Skin epidermis (tissue), 12 donors: ENCODE measurements around the gene ADGRG7.
A peak's percentile ranks its signal among the peaks of the same experiment; 100 is the strongest.
"Not testable (repeated sequence)": the region's sequence is repeated elsewhere in the genome, so short reads cannot be mapped to it uniquely, and the experiment has no call there.

Source experiments
- H3K27ac ChIP-seq, 21 experiments: fragments of 200-600 bp; sonication (generic) in 11 of 21; one replicate each; pipeline ENCODE4 v1.5.0; 2020; ENCODE audit warnings: mild to moderate bottlenecking in 3 of 21, inconsistent platforms in 2 of 21, moderate library complexity in 2 of 21
- H3K4me3 ChIP-seq, 7 experiments: fragments of 200-600 bp; sonication (generic) in 2 of 7; one replicate each; pipeline ENCODE4 v1.5.0; 2020; ENCODE audit warnings: inconsistent platforms in 2 of 7, mild to moderate bottlenecking in 2 of 7, moderate library complexity in 1 of 7

The ADGRG7 gene

GRCh38 chr3:100609305-100609704 is at the start of gene ADGRG7:
TSS of gene ADGRG7 (plus strand) at chr3:100609601. CDS start at chr3:100609857, 256 bp downstream.
- Histone ChIP-seq H3K4me3 (no peak within 1 kb of the TSS), H3K27ac (no peak within 1 kb of the TSS)

DNA sequence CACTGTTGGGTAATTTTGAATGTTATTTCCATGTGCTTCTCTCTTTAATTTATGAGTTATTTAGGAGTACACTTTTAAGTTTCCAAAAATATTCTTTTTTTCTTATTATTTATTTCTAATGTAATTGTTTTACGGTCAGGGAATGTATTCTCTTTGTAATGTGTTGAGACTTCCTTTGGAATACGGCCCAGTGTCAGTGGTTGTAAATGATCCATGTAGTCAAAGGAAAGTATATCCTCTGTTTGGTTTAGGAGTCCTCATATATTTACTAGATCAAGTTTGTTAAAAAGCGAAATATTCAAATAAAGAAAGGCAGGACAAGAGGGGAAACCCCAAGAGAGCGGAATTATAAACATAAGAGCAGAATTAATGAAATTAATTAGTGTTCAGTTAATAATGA is 49.0 kb upstream of the ADGRG7 start:
- Histone ChIP-seq H3K27ac (peak overlapping the region in 16 of 21 experiments; percentile 25 to 88 (median 76)), H3K4me3 (no peak overlapping the region)

DNA sequence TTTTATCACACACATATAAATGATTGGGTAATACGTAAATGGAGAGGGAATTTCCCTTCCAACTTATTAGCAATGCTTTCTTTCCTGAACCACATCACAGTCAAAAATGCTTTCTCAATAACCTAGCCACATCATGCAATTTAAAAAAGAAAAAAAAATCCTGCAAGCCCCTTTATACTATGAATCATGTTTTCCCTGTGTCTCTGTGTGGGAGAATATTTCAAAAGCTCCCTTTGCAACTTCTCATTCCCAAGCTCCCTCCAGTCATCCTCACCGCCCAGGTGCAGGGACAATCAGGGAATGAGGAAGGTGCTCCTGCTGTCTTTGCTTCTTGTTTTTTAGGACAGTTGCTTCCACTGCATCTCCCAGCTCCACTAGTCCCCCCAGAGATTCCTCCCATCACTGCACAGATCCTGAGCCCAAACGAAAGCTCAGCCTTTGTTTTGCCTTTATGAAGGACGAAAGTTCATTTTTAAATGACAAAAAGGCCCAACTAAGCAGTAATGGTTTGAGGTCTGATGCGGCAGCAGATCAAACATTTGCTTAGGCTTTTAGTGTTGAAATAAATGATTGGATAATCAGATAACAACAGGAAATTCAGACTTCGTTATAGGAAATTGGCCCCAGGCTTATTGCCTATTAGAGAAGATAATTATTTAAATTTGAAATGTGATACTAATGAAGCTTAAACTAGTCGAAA is 47.8 kb upstream of the ADGRG7 start:
- Histone ChIP-seq H3K4me3 (no peak overlapping the region), H3K27ac (peak overlapping the region in 20 of 21 experiments; percentile 45 to 88 (median 78))

DNA sequence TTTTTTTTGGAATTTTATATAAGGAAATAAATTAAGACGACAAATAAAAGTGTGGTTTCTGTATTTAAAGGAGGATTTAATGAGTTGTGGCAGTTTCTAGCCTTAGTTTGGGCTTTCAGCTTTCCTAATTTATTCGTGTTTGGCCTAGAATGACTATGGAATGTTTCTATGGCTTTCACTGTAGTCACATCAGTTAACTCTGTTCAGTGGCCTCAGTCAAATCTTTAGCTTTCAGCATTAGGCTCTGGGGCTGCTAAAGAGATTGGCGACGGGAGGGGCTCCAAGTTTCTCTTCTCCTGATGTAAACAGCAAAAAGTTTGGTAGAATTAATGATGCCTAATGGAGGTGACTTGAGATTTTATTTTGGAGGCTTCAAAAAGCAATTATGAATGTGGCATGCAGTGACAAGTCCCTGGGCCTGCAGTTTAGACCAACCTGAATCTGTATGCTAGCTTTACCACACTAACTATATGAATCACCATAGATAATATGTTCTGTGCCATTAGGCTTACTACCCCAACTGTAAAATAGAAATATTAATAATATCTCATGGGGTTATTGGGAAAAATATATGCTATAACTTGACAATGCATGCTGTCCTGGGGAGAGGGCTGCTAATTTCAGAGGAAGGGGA is 47.1 kb upstream of the ADGRG7 start:
- Histone ChIP-seq H3K27ac (peak overlapping the region in 20 of 21 experiments; percentile 45 to 88 (median 78)), H3K4me3 (no peak overlapping the region)

DNA sequence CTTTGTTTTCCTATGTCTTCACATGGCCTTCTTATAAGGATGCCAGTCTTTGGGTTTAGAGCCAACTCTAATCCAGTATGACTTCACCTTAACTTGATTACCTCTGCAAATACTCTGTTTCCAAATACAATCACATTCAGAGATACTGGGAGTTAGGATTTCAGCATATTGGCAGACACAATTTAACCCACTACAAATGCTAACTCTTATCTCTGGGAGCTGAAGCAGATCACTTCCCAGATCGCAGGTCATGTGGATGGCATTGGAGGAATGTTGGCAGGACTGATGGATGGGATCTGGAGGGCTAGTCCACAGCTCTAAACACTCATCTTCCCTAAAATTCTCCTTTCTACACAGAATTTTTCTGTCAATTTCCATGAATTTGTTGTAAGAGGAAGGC is 46.2 kb upstream of the ADGRG7 start:
- Histone ChIP-seq H3K27ac (peak overlapping the region in 18 of 21 experiments; percentile 45 to 88 (median 78)), H3K4me3 (no peak overlapping the region)

DNA sequence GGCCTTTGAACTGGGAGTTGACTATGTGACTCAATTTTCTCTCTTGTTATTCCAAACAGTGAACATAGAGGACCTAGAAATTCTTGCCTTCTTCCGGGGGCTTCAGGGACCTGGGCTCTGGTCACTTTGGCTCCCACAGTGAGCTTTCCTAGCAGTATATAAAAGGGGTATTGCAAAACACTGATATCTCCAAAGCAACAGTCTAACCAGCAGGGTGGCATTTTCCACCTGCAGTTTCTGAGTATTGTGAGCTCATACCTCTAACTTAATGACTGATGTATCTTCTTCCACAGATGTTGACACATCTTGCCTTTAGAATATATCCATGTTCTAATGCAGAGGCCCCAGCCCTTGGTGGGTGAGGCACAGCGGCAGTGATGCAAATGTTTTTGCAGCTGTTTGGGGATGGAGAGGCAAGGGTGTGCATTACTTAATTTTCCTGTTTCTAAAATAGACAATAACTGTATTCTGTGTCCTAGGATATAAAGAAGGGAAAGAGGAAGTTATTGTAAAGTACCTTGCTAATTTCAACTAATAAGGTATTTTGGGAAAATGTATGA is 45.7 kb upstream of the ADGRG7 start:
- H3K27ac ChIP-seq, result peak overlapping the region in 17 of 21 experiments; percentile 36 to 88 (median 79)
- no peak overlapping the region for H3K4me3 ChIP-seq

DNA sequence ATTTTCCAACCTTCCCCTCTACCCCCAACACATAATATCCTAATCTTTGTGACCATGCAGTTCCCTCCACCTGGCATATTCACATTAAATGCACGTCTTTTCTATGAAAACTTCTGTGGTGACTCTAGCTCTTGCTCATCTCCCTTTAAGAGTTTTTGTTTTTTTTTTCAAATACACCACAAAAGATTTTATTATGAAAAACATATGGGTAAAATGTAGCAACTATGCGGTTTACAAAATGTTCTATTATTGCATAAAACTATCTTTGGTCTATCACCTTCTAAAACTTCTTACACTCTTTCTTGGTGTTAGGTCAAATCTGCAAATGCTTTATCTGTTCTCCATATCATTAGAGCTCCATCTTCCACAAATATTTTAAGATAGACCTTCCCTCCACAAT is 38.6 kb upstream of the ADGRG7 start:
- H3K27ac ChIP-seq, result peak overlapping the region in 5 of 21 experiments; percentile 10 to 61 (median 30)
- no peak overlapping the region for H3K4me3 ChIP-seq

DNA sequence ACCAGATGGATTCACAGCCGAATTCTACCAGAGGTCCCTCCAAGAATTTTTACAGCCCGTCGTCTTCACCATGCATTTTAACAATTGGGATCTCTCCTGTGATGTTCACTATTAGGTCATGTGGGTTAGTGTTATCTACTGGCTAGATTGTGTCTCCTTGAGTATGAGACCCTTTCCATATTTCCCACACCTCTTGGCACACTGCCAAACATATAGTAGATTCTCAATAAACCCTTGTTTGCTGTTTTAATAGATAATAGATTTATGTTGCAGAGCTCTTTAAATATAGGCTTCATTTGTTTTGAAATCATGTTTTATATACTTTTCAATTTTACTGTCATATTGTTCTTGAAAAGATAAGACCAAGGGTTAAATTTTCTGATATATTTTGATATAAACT is 34.9 kb upstream of the ADGRG7 start:
- Histone ChIP-seq H3K4me3 (no peak overlapping the region), H3K27ac (no peak overlapping the region)

GRCh38 chr3:100575704-100576103 is 33.7 kb upstream of the ADGRG7 start:
- no peak overlapping the region for H3K4me3 ChIP-seq
- no peak overlapping the region for H3K27ac ChIP-seq

DNA sequence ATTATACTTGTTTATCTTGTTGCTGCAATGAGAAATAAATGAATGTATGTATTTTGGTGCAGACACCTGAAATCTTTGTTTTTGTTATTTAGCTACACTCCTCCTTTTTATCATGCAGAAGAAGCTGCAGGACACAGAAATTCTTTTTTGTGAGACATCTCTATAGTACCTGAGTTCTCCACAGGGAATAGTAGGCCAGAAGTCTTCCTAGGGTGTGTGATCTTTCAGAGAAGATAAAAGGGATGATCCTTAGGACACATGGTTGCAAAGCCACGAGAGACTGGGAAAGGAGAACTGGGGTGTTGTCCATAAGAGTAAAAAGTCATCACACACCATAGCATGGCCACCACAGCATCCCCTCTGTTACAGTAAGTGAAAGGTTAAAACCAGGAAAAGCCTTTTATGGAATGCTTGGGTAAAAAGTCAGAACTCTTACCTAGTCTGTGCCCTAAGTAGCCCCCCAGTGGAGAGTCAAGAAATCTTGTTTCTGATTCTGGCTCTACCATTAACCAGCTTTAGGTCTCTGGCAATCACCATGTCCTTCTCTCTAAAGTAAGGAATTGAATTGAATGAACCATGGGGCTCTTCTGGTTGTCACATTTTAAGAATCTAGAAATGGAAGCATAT is 31.9 kb upstream of the ADGRG7 start:
- no peak overlapping the region for H3K4me3 ChIP-seq
- H3K27ac ChIP-seq, result no peak overlapping the region

DNA sequence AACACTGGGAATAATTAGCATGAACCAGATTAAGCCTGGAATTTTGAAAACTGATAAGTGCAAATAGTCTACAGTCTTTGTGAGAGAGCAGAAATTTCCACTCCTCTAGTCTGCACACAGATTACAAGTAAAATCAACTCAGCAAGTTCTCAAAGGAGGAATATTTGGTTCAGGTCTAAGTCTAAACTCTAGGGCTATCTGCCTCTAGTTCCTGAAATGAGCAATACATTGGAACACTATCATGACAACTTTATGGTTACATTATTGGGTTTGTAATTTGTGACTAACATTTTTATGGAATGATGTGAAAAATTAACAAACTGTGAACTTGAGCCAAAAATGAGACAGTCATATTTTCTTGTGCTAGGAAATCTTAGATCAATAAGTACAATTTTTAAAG is 30.8 kb upstream of the ADGRG7 start:
- H3K27ac ChIP-seq, result no peak overlapping the region

GRCh38 chr3:100580147-100580546 is 29.3 kb upstream of the ADGRG7 start:
- no peak overlapping the region for H3K4me3 ChIP-seq
- no peak overlapping the region for H3K27ac ChIP-seq

More for the DNA sequence above, 30.8 kb upstream of the ADGRG7 start:
- no peak overlapping the region for H3K4me3 ChIP-seq

DNA sequence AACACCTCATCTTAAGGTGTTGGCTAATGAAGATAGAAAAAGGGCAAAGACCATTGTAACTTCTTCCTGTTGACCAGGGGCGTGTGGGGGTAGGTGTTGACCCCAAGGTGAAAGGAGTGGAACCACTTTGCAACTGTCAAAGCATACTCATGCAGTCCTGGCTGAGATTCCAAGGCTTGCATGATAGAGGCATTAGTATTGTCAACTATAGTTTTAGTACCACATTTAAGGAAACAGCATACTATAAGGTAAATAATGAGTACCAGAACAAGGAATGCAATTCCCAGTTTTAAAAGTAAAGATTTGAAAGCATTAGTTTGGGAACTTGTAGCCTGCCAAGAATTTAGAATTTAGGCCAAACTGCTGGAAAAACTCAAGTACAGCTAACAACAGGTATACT is 27.8 kb upstream of the ADGRG7 start:
- H3K27ac ChIP-seq, result no peak overlapping the region
- no peak overlapping the region for H3K4me3 ChIP-seq

DNA sequence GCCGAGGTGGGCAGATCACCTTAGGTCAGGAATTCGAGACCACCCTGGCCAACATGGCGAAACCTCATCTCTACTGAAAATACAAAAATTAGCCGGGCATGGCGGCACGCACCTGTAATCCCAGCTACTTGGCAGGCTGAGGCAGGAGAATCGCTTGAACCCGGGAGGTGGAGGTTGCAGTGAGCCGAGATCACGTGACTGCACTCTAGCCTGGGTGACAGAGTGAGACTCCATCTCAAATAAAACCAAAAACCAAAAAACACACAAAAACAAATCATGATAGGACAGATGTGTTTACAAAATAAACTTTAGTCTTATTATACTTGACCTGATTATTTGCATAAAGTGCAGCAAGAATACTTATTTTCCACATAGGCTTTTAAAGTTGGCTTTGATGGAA is 27.2 kb upstream of the ADGRG7 start:
- H3K4me3 ChIP-seq, H3K27ac ChIP-seq: not testable (repeated sequence)

- no peak overlapping the region for H3K27ac ChIP-seq
- H3K4me3 ChIP-seq, result no peak overlapping the region
These were observed 25.2 kb upstream of the ADGRG7 start for GRCh38 chr3:100584101-100584660.

DNA sequence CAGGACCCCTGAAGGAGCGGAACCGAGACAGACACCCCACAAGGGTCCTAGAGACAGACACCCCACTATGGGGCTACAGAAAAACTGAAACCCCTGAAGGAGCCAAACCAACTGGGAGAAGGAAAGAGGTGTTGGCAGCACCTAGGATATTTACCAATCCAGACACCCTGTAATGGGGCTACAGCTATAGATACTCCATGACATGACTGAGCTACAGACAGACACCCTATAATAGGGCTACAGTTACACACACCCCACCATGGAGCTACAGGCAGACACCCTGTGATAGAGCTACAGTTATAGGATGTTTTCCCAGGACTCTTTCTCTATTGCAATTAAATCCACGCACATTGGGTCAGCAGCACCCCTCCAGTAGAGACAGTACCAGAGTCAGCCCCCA is 22.6 kb upstream of the ADGRG7 start:
- Histone ChIP-seq H3K27ac (no peak overlapping the region), H3K4me3 (no peak overlapping the region)

DNA sequence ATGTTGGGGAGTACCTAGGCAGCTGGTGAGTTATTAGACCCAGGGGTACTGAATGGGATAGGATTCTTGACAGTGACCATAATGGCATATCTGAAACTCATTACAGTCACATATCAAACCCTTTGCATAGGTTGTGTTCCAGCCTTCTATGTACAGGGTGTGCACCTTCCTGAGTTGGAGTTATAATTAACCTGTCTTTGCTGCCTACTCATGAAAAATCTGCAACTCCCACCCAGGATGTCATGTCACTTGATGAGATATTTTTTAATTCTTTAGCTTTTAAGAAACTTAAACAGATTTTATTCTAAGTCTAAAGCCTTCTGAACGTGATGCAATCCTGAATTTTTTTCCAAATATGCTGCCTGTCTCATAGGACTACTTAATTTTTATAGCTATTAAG is 21.1 kb upstream of the ADGRG7 start:
- no peak overlapping the region for H3K4me3 ChIP-seq
- no peak overlapping the region for H3K27ac ChIP-seq

- peak overlapping the region in 2 of 21 experiments; percentile 0 to 6 for H3K27ac ChIP-seq
- H3K4me3 ChIP-seq, result no peak overlapping the region
These were observed 19.1 kb upstream of the ADGRG7 start for GRCh38 chr3:100590114-100590839.

GRCh38 chr3:100590840-100591147 is 18.6 kb upstream of the ADGRG7 start:
- H3K4me3 ChIP-seq, result no peak overlapping the region
- H3K27ac ChIP-seq, result no peak overlapping the region

GRCh38 chr3:100591411-100591810 is 18.0 kb upstream of the ADGRG7 start:
- Histone ChIP-seq H3K4me3 (no peak overlapping the region), H3K27ac (no peak overlapping the region)
